KG1 (cell line): ENCODE results near the gene EXOC4.

Experiments used
- DNase-seq: peaks from one replicate; lab custom pipeline; 2025; lab: John Stamatoyannopoulos, UW

The EXOC4 gene

GRCh38 chr7:133573554-133574265 lies 320.8 kb downstream of the EXOC4 start:
- no peak for DNase-seq

DNA sequence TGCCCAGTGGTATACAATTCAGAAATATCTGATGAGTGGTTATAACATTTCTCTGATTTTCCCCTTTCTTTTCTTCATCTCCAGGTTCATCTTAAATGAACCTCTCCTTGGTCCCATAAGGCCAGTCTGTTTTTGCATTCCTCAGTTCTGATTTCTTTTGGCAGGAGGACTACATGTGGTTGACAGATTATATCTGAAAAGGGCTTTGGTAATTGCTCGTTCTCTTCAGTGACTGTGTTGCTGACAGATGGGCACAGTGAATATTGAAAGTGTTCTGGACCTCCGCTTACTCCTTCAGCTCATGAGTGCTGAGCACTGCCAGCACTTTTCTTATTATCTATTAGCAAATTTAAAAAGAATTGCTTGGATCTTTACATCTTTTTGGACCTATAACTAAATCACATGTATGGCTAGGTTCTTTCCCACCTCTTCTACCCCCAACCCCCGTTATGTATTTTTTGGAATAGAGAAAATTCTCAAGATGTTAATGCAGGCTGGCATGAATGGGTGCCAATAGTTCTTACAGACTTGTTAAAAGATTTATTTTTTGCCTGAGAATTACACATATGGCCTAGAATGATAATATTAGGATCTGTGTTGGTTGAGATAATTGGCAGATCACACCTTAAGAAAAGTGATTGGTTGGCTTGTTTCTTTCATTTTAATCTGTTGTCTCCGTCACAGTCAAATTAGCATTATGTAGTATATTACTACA lies 323.0 kb downstream of the EXOC4 start:
- DNase-seq = no peak

DNA sequence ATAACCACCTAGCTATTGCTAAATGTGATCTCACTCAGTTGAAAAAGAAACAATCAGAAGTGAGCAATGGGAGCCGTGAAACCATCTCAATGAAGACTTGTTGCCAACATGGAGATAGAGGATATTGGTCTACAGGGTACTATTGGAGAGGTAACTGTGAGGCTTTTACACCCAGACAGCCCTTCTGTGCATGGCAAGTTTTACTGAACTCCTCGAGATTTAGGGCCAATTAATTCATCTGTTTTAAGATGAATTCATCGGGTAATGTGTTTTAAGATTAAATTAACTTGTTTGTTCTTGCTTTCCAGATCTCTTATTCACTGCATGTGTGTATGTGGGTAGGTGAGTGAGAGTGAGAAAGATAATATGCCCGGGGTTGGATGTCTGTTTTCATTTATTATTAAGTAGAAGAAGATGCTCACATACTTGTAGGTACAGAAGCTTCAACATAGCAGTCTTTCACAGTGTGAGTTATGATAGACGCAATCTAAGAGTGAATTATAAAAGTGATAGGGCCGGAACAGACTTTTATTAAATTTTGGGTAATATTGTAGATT lies 323.8 kb downstream of the EXOC4 start:
- DNase-seq = no peak

DNA sequence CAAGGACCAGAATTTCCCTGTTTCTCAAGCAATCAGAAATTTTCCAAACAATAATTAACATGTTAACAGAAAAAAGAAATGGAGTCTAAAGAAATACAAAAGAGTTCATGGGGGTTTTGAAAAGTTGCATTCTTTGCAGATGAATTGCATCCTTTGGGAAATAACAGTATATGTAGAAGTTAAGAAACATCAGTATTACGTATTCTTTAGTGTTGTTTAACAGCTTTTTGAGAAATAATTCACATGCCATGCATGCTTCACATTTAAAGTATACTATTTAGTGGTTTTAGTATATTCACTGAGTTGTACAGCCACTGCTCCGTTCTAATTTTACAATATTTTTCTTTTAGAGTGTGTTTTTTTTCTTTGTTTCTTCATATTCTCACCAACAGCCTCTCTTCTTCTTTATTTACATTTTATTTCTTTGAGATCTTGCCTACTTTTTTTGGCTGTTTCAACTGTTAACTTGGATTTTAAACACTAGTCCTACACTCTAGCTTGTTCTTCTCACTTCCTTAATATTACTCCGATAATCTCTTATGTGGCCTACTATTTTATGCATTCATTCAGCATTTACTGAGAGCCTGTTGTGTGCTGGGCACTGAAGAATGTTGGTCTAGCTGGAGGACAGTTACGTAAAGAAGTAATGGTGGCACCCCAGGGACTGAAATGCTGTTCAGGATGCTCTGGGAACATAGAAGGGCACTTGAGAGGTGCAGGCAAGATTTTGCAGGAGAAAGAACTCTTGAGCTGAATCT lies 330.1 kb downstream of the EXOC4 start:
- no peak for DNase-seq

- no peak for DNase-seq
Measured at GRCh38 chr7:133583545-133584171, 330.8 kb downstream of the EXOC4 start.

DNA sequence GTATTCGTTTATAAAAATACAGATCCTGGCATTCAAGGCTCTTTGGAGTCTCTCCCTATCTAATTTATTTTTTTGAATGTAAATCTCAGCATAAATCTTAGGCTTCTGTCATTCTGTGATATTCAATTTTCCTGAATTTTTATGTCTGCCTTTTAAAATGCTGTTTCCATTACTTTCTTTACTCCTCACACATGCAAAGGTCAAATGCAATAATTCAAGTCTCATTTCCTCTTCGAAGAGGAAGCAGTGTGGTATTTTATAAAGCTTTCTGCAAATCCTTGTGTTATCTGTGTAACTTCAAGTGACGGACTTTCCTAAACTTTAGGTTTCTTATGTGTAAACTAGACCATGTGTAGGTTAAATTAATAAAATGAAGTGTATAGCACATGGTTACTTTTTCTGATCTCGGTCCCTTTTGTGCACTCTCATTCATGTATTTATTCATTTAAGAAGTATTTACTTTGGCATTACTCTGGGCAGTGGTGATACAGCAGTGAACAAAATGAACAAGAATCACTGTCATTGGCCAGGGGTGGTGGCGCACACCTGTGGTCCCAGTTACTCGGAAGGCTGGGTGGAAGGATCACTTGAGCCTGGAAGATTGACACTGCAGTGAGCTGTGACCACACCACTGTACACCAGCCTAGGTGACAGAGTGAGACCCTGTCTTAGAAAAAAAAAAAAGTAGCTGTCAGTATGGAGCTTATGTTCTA lies 332.2 kb downstream of the EXOC4 start:
- DNase-seq = no peak

DNA sequence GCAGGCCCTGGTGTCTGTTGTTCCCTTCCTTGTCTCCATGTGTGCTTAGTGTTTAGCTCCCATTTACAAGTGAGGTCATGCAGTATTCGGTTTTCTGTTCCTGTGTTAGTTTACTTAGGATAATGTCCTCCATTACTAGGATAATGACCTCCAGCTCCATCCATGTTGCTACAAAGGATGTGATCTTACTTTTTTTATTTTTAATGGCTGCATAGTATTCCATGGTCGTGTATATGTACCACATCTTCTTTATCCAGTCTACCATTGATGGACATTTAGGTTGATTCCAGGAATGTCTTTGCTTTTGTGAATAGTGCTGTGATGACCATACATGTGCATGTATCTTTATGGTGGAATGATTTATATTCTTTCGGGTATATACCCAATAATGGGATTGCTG lies 333.4 kb downstream of the EXOC4 start:
- no peak for DNase-seq

- DNase-seq = no peak
Measured at GRCh38 chr7:133587903-133588302, 335.0 kb downstream of the EXOC4 start.

GRCh38 chr7:133590795-133591194 lies 337.9 kb downstream of the EXOC4 start:
- DNase-seq = no peak

DNA sequence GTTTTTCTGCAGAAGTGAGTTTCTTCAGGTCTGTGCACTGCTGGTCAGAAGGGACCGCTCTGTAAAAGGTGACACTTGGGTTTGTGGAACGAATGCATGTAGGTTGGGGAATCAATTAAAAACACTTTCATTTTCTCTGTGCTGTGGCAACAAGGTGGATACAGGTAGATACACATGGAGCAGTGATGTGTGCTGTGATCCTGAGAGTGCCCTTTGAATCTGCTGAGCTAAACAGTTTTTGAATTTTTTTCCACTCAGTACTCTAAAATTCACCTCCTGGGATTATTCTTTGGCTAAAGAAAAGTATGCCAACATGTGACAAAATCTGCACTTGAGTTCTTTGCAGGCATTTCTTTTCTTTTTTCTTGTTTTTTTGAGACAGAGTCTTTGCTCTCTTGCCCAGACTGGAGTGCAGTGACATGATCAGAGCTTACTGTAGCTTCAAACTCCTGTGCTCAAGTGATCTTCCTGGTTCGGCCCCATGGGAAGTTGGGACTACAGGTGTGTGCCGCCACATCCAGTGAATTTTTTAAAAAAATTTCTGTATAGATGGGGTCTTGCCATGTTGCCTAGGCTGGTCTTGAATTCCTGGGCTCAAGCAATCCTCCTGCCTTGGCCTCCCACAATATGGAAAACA lies 338.9 kb downstream of the EXOC4 start:
- no peak for DNase-seq

DNA sequence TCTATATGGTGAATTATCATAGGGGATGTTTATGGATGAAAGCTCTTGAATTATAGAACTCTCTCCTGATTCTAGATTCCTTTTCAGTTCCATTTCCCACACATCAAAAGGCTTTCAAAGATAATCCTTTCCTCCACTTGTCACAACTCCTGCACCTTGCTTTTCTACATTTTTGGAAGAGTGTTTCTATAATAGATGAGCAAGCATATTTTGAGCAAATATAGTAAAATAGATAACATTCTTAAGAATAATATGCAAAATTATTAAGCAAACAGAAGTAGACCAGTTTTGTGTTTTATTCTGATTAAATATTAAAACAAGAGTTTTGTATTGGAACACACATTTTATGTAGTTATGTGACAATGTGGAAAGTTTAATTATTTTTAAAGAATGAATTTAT lies 340.7 kb downstream of the EXOC4 start:
- DNase-seq = no peak

DNA sequence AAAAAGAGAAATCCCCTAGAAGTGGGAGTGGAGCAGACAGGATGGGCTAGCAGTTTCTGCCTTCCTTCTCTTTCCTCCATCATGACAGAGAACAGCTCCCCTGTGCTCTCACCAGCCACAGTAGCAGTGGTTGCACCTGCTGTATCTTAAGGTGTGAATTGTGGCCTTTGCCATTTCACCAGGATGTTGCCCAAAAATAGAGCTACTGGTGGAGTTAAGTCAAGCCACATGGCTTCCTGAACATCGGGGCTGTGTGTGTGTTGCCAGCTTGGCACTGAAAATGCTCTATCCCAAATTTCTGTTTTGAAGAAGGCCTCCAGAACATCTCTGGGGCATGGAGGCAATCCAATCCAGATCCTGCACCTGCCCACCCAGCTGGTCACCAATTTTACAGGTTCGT lies 348.7 kb downstream of the EXOC4 start:
- DNase-seq = no peak

DNA sequence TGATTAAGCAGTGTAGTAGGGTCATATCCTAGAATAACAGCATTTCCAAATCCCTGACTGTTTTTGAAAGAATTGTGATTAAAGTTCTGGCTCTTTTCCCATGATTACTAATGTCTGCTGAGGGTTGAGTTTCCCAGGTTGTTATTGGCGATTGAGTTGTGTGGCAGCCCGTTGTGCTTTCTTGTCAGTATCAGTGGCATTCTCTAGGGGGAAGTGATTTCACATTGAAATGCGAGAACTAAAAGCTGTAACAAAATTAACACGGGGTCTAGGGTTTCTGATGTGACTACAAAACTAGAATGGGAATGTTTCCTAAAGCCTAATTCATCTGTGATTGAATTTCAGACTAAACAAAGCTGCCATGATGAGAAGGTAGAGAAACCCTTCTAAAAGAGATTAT lies 349.4 kb downstream of the EXOC4 start:
- DNase-seq = no peak

- DNase-seq = no peak
Measured at GRCh38 chr7:133606991-133607390, 354.1 kb downstream of the EXOC4 start.

GRCh38 chr7:133609806-133610205 lies 356.9 kb downstream of the EXOC4 start:
- DNase-seq = no peak

GRCh38 chr7:133611955-133612354 lies 359.1 kb downstream of the EXOC4 start:
- DNase-seq = no peak

GRCh38 chr7:133613250-133613790 lies 360.4 kb downstream of the EXOC4 start:
- no peak for DNase-seq

DNA sequence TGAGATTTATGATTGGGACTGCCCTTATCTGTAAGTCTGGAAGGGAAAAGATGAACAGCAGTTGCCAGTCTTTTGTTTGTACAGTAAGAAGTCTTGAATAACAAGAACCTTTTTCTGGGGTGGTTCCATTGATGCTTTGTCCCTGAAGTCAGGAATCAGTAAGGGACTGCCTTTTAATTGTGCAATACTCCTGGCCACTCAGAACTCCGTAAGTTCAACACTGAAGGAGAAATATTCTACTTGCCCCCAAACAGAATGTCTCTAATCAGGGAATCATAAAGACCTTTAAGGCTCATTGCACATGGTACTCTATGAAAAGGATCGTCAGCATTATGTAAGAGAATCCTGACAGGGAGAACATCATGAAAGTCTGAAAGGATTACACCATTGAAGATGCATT lies 361.4 kb downstream of the EXOC4 start:
- no peak for DNase-seq

DNA sequence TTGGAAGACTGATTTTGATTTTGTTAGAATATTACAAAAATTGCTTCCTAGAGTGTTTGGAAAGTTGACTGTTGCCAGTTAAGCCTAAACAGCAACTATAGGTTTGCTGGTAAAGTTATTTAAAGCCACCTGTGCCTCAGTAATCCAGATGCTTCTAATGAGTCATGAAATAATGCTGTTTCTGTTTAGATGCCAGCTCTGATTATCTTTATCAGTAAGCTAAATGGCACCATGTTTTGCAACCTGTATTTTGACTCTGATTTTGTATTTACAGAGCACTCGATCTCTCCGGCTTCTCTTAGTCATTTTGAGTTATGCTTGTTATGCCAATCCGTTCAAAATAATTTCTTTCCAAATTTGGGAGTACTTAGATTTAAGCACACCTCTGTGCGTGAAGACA lies 366.1 kb downstream of the EXOC4 start:
- DNase-seq = no peak

GRCh38 chr7:133619491-133619890 lies 366.6 kb downstream of the EXOC4 start:
- DNase-seq = no peak

GRCh38 chr7:133623721-133624120 lies 370.8 kb downstream of the EXOC4 start:
- no peak for DNase-seq
